Effector memory CD4-positive, alpha-beta T cell (primary cell): ENCODE results near the gene RTN4RL2.
"Not testable (repeated sequence)": the region's sequence is repeated elsewhere in the genome, so short reads cannot be mapped to it uniquely, and the experiment has no call there.

Experiments
- DNase-seq, 3 donors: peaks; one replicate each; pipeline ENCODE4 v3.0.0-alpha.2; 2020
- H3K27ac ChIP-seq: 2 replicates; pipeline ENCODE4 v1.7.0; 2013; ENCODE audit warnings: mild to moderate bottlenecking, low read length, moderate library complexity; ENCODE audit not compliant: insufficient read depth, poor library complexity, severe bottlenecking
- H3K27me3 ChIP-seq: replicated peaks from 2 replicates; pipeline ENCODE4 v1.7.0; 2013; ENCODE audit warnings: mild to moderate bottlenecking, low read length; ENCODE audit not compliant: insufficient read depth, control insufficient read depth, poor library complexity, severe bottlenecking
- H3K36me3 ChIP-seq: 2 replicates; pipeline ENCODE4 v1.7.0; 2013; ENCODE audit warnings: mild to moderate bottlenecking, low read length, moderate library complexity; ENCODE audit not compliant: control insufficient read depth, insufficient read depth
- H3K4me1 ChIP-seq: 2 replicates; pipeline ENCODE4 v1.7.0; 2013; ENCODE audit warnings: low read length, mild to moderate bottlenecking; ENCODE audit not compliant: control insufficient read depth, insufficient read depth, poor library complexity, severe bottlenecking
- H3K4me3 ChIP-seq: 2 replicates; pipeline ENCODE4 v1.7.0; 2013; ENCODE audit warnings: low read length, low read depth, mild to moderate bottlenecking; ENCODE audit not compliant: insufficient read depth, poor library complexity, severe bottlenecking
- H3K9me3 ChIP-seq: 2 replicates; pipeline ENCODE4 v1.7.0; 2013; ENCODE audit warnings: mild to moderate bottlenecking, low read length, moderate library complexity; ENCODE audit not compliant: control insufficient read depth

The RTN4RL2 gene

GRCh38 chr11:57432149-57432561 is 28.2 kb upstream of the RTN4RL2 start:
- Histone ChIP-seq H3K9me3 (no peaks in the 10 kb centered on the region), H3K4me1 (no peaks in the 10 kb centered on the region), H3K27me3 (no peaks in the 10 kb centered on the region), H3K4me3 (no peak overlapping the region), H3K27ac (no peak overlapping the region), H3K36me3 (no peaks in the 10 kb centered on the region)
- DNase-seq: no peak

DNA sequence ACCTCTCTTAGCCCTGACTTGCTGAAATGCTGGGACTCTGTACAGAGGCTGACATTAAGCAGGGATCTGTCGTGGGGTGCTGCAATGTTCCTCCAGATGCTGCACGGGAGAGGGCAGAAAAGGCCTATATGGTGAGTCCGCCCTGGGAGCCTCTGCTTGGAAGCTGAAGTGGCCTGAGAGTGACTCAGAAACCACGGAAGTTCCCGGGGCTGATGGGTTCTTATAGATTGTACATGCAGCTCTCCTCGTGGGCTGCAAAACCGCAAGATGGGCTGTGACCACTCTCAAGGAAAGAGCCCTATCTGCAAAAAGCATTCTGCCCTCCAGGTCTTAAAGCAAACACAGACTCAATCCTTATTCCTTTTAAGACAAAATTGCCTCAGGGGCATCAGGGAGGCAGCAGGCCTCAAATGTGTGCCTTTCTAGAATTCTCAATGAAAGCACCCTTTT is 27.6 kb upstream of the RTN4RL2 start:
- no peaks in the 10 kb centered on the region for H3K4me1 ChIP-seq
- H3K9me3 ChIP-seq: no peaks in the 10 kb centered on the region
- no peak overlapping the region for H3K27ac ChIP-seq
- no peak for DNase-seq
- no peak overlapping the region for H3K4me3 ChIP-seq
- H3K36me3 ChIP-seq: no peaks in the 10 kb centered on the region
- no peaks in the 10 kb centered on the region for H3K27me3 ChIP-seq

GRCh38 chr11:57434640-57435546 is 25.4 kb upstream of the RTN4RL2 start:
- H3K36me3 ChIP-seq: no peaks in the 10 kb centered on the region
- H3K4me3 ChIP-seq: no peak overlapping the region
- H3K27me3 ChIP-seq: no peaks in the 10 kb centered on the region
- no peak overlapping the region for H3K27ac ChIP-seq
- no peaks in the 10 kb centered on the region for H3K4me1 ChIP-seq
- no peak for DNase-seq
- no peaks in the 10 kb centered on the region for H3K9me3 ChIP-seq

DNA sequence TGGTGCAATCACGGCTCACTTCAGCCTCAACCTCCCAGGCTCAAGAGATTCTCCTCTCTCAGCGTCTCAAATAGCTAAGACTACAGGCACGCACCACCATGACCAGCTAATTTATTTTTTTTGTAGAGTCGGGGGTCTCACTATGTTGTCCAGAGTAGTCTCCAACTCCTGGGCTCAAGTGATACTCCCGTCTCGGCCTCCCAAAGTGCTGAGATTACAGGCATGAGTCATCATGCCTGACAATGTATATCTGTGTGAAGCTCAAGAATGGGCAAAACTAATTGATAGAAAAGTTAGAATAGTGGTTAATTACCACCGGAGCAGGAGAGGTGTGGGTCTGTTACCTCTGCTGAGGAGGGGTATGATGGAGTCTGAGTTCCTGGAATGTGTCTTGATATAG is 24.3 kb upstream of the RTN4RL2 start:
- Histone ChIP-seq H3K27ac (no peak overlapping the region), H3K4me1 (no peaks in the 10 kb centered on the region), H3K9me3 (no peaks in the 10 kb centered on the region), H3K4me3 (no peak overlapping the region), H3K27me3 (no peaks in the 10 kb centered on the region), H3K36me3 (no peaks in the 10 kb centered on the region)
- no peak for DNase-seq

GRCh38 chr11:57438345-57439285 is 21.7 kb upstream of the RTN4RL2 start:
- no peak for DNase-seq
- Histone ChIP-seq H3K27ac (no peak overlapping the region), H3K36me3 (no peaks in the 10 kb centered on the region), H3K27me3 (no peaks in the 10 kb centered on the region), H3K4me1 (no peaks in the 10 kb centered on the region), H3K9me3 (no peaks in the 10 kb centered on the region), H3K4me3 (no peak overlapping the region)

GRCh38 chr11:57439786-57440185 is 20.5 kb upstream of the RTN4RL2 start:
- H3K36me3 ChIP-seq: no peaks in the 10 kb centered on the region
- H3K4me1 ChIP-seq: no peaks in the 10 kb centered on the region
- H3K4me3 ChIP-seq: no peak overlapping the region
- H3K27me3 ChIP-seq: no peaks in the 10 kb centered on the region
- H3K27ac ChIP-seq: no peak overlapping the region
- DNase-seq: no peak
- no peaks in the 10 kb centered on the region for H3K9me3 ChIP-seq

- H3K4me3 ChIP-seq: no peak overlapping the region
- DNase-seq: no peak
- H3K27me3 ChIP-seq: no peaks in the 10 kb centered on the region
- H3K4me1 ChIP-seq: no peaks in the 10 kb centered on the region
- H3K9me3 ChIP-seq: no peaks in the 10 kb centered on the region
- H3K27ac ChIP-seq: no peak overlapping the region
- H3K36me3 ChIP-seq: no peaks in the 10 kb centered on the region
These were observed 19.4 kb upstream of the RTN4RL2 start for GRCh38 chr11:57440744-57441414.

GRCh38 chr11:57444362-57445121 is 15.8 kb upstream of the RTN4RL2 start:
- Histone ChIP-seq H3K4me1 (no peaks in the 10 kb centered on the region), H3K27ac (no peak overlapping the region), H3K36me3 (no peaks in the 10 kb centered on the region), H3K4me3 (no peak overlapping the region), H3K27me3 (no peaks in the 10 kb centered on the region), H3K9me3 (no peaks in the 10 kb centered on the region)
- no peak for DNase-seq

DNA sequence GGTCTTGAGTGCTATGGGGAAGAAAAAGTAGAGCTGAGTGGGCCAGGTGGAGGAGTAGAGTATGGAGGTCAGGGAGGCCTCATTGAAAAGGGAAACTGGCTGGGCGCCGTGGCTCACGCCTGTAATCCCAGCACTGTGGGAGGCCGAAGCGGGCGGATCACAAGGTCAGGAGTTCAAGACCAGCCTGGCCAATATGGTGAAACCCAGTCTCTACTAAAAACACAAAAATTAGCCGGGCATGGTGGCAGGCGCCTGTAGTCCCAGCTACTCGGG is 15.3 kb upstream of the RTN4RL2 start:
- not testable (repeated sequence) for H3K27ac ChIP-seq, H3K4me3 ChIP-seq, H3K9me3 ChIP-seq, H3K4me1 ChIP-seq, H3K36me3 ChIP-seq, H3K27me3 ChIP-seq, DNase-seq
